Right atrium auricular region (tissue), 2 donors: ENCODE data around the gene MAGI1. TPM values are rescaled to one million over a fixed set of nuclear protein-coding genes. Genes with fewer than 3 reads are reported as not detected.

ENCODE experiments used
- DNase-seq: peaks from one replicate; pipeline ENCODE4 v3.0.0-alpha.2; 2019; ENCODE audit warnings: low spot score
- H3K27ac ChIP-seq, 2 donors: fragments of 200-600 bp; sonication (generic); 1 replicate in 1 of 2; 2 replicates in 1 of 2; pipeline ENCODE4 v1.5.1; 2016 to 2019
- H3K27me3 ChIP-seq, 2 donors: fragments of 200-600 bp; sonication (generic); one replicate each; pipeline versions ENCODE4 v1.5.1 to v1.6.0; 2017 to 2019
- H3K36me3 ChIP-seq: fragments of 200-600 bp; sonication (generic); one replicate; pipeline ENCODE4 v1.5.1; 2016
- H3K4me1 ChIP-seq, 2 donors: fragments of 200-600 bp; sonication (generic); one replicate each; pipeline versions ENCODE4 v1.5.1 to v1.6.0; 2017 to 2019
- H3K4me3 ChIP-seq, 2 donors: fragments of 200-600 bp; sonication (generic); 1 replicate in 1 of 2; 2 replicates in 1 of 2; pipeline ENCODE4 v1.5.1; 2017 to 2019; ENCODE audit warnings: mild to moderate bottlenecking in 1 of 2, moderate library complexity in 1 of 2
- H3K9me3 ChIP-seq, 2 donors: fragments of 200-600 bp; sonication (generic); one replicate each; pipeline ENCODE4 v1.5.1; 2019
- CTCF ChIP-seq, 2 donors: fragments of 200-600 bp; sonication (generic); IDR thresholded peaks; one replicate each; pipeline ENCODE4 v1.5.1; 2019; ENCODE audit warnings: antibody characterized with exemption in 2 of 2
- total RNA-seq, 2 donors: library from RNA; depleted of rRNA; stranded (reverse); fragments of >200 nt; gene quantifications; one replicate each; pipeline ENCODE4 v1.1.0, GENCODE V29; 2016

MAGI1 gene
- total RNA-seq, 2 donors from 2014 or later, result 28.5 to 34.8 TPM

GRCh38 chr3:66038384-66038725 lies 363 bp downstream of the MAGI1 start:
- no peak for DNase-seq
- Histone ChIP-seq H3K36me3 (no peaks in the 10 kb centered on the region), H3K4me1 (peaks cover 0 to 32% of the 10 kb centered on the region in 2 donors), H3K27ac (peak overlapping the region; percentile 89 to 97), H3K4me3 (peak overlapping the region; percentile 67 to 77), H3K27me3 (no peaks in the 10 kb centered on the region), H3K9me3 (no peaks in the 10 kb centered on the region)
- TF ChIP-seq CTCF (IDR thresholded peaks at IDR 0.05), result no peak

- H3K4me1 ChIP-seq, result peaks cover 0 to 32% of the 10 kb centered on the region in 2 donors
- TF ChIP-seq CTCF (IDR thresholded peaks at IDR 0.05), result no peak
- H3K4me3 ChIP-seq, result peak overlapping the region; percentile 67 to 77
- peak overlapping the region; percentile 89 to 97 for H3K27ac ChIP-seq
- H3K27me3 ChIP-seq, result no peaks in the 10 kb centered on the region
- DNase-seq, result no peak
- H3K9me3 ChIP-seq, result no peaks in the 10 kb centered on the region
- H3K36me3 ChIP-seq, result no peaks in the 10 kb centered on the region
Measured at GRCh38 chr3:66037986-66038369, 740 bp downstream of the MAGI1 start.

- H3K36me3 ChIP-seq, result no peaks in the 10 kb centered on the region
- peak overlapping the region; percentile 89 to 97 for H3K27ac ChIP-seq
- H3K27me3 ChIP-seq, result no peaks in the 10 kb centered on the region
- peak; percentile 64 for DNase-seq
- peak overlapping the region; percentile 67 to 77 for H3K4me3 ChIP-seq
- peaks cover 0 to 32% of the 10 kb centered on the region in 2 donors for H3K4me1 ChIP-seq
- TF ChIP-seq CTCF (IDR thresholded peaks at IDR 0.05), result peak in 1 of 2 donors; percentile 50
- H3K9me3 ChIP-seq, result no peaks in the 10 kb centered on the region
Measured at GRCh38 chr3:66037330-66037985, 1.3 kb downstream of the MAGI1 start.

- peak overlapping the region; percentile 89 to 97 for H3K27ac ChIP-seq
- no peak for DNase-seq
Measured at GRCh38 chr3:66036586-66037148, 2.1 kb downstream of the MAGI1 start.

GRCh38 chr3:66035763-66036477 lies 2.8 kb downstream of the MAGI1 start:
- peaks cover 0 to 32% of the 10 kb centered on the region in 2 donors for H3K4me1 ChIP-seq

More at GRCh38 chr3:66036586-66037148, 2.1 kb downstream of the MAGI1 start:
- Histone ChIP-seq H3K9me3 (no peaks in the 10 kb centered on the region), H3K4me3 (peak overlapping the region; percentile 67 to 77), H3K4me1 (peaks cover 0 to 32% of the 10 kb centered on the region in 2 donors), H3K36me3 (no peaks in the 10 kb centered on the region), H3K27me3 (no peaks in the 10 kb centered on the region)
- no peak for TF ChIP-seq CTCF (IDR thresholded peaks at IDR 0.05)

More at GRCh38 chr3:66035763-66036477, 2.8 kb downstream of the MAGI1 start:
- Histone ChIP-seq H3K27ac (peak overlapping the region; percentile 89 to 97), H3K4me3 (peak overlapping the region; percentile 67 to 77), H3K9me3 (no peaks in the 10 kb centered on the region), H3K27me3 (no peaks in the 10 kb centered on the region), H3K36me3 (no peaks in the 10 kb centered on the region)
- DNase-seq, result no peak
- no peak for TF ChIP-seq CTCF (IDR thresholded peaks at IDR 0.05)
